ENCODE data around the gene EHBP1L1. TPM values are rescaled to one million over a fixed set of nuclear protein-coding genes. Genes with fewer than 3 reads are reported as not detected.

Gene EHBP1L1
- total RNA-seq, 1 donor from 2014 or later: 81.3 TPM

DNA sequence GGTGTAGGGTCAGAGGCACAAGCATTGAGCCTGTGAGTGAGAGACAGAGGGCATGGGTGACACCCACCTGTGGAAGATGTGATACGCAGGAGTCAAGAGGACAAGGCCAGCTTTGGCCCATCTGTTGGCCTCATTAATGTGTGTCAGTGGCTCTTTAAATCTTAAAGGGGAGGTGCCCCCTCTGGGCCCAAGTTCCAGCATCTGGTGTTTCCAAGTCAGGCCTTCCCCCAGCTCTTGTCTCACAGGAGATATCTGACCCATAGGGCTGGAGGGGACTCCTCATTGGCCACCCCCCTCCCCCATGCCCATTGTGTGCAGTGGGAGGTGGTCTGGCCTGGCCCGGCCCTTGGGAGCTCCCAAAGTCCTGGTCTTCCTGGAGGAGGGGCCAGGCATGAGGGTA, 10.8 kb downstream of the EHBP1L1 start:
- Mint-ChIP-seq H3K4me1 (ENCODE audit: low read depth) (peaks cover 30% of the 10 kb centered on the region), H3K9me3 (ENCODE audit: low read depth) (no peaks in the 10 kb centered on the region), H3K27ac (ENCODE audit: unreplicated experiment) (no peak overlapping the region), H3K27me3 (ENCODE audit: low read depth) (no peaks in the 10 kb centered on the region), H3K4me3 (ENCODE audit: unreplicated experiment) (no peak overlapping the region), H3K36me3 (ENCODE audit: low read depth) (peaks cover 11% of the 10 kb centered on the region)
- no peak for DNase-seq (ENCODE audit: low spot score)
- TF ChIP-seq, protein P1, sequence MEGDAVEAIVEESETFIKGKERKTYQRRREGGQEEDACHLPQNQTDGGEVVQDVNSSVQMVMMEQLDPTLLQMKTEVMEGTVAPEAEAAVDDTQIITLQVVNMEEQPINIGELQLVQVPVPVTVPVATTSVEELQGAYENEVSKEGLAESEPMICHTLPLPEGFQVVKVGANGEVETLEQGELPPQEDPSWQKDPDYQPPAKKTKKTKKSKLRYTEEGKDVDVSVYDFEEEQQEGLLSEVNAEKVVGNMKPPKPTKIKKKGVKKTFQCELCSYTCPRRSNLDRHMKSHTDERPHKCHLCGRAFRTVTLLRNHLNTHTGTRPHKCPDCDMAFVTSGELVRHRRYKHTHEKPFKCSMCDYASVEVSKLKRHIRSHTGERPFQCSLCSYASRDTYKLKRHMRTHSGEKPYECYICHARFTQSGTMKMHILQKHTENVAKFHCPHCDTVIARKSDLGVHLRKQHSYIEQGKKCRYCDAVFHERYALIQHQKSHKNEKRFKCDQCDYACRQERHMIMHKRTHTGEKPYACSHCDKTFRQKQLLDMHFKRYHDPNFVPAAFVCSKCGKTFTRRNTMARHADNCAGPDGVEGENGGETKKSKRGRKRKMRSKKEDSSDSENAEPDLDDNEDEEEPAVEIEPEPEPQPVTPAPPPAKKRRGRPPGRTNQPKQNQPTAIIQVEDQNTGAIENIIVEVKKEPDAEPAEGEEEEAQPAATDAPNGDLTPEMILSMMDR (IDR thresholded peaks at IDR 0.05): no peak

DNA sequence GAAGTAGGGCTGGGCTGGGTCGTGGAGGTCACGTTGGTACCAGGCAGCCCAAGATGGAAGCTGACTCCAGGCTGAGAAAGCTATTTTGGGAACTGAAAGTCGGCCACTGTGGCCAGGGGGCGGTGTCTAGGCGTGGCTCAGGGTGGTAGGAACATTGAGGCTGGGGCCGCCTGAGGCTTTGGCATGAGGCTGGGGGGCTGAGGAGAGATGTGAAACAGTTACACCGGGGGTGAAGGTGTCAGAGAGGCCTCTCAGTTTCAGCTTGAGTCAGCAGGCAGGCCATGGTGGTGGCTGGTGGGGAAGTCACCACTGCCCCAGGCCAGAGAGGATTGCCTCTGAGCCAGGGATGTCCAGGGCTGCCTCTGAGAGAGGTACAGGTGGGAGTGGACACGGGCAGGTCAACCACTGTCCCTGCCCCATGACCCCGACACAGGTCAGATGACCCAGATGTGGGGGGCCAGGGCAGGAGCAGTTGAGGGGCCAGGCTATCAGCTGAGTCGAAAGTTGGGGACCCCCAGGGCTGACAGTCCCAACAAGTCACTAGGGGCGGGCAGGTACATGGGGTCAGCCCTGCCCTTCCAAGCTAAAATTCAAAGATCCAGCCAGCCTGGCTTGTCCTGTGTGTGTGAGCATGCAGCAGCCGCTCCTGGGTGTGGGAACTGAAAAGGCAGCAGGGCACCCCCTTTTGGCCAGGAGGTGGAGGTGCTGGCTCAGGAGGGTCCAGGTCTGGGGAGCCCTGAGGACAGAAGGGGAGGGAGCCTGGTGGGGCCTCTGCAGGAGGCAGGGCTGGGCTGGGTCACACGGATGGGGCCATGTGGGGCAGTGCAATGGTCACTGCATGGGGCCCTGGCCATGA, 12.6 kb downstream of the EHBP1L1 start:
- no peaks in the 10 kb centered on the region for H3K27me3 Mint-ChIP-seq (ENCODE audit: low read depth)
- H3K4me3 Mint-ChIP-seq (ENCODE audit: unreplicated experiment): no peak overlapping the region
- no peak for DNase-seq (ENCODE audit: low spot score)
- H3K9me3 Mint-ChIP-seq (ENCODE audit: low read depth): no peaks in the 10 kb centered on the region
- H3K4me1 Mint-ChIP-seq (ENCODE audit: low read depth): peaks cover 30% of the 10 kb centered on the region
- no peak overlapping the region for H3K27ac Mint-ChIP-seq (ENCODE audit: unreplicated experiment)
- peaks cover 9% of the 10 kb centered on the region for H3K36me3 Mint-ChIP-seq (ENCODE audit: low read depth)
- TF ChIP-seq, protein P1 (IDR thresholded peaks at IDR 0.05): peak; percentile 72

DNA sequence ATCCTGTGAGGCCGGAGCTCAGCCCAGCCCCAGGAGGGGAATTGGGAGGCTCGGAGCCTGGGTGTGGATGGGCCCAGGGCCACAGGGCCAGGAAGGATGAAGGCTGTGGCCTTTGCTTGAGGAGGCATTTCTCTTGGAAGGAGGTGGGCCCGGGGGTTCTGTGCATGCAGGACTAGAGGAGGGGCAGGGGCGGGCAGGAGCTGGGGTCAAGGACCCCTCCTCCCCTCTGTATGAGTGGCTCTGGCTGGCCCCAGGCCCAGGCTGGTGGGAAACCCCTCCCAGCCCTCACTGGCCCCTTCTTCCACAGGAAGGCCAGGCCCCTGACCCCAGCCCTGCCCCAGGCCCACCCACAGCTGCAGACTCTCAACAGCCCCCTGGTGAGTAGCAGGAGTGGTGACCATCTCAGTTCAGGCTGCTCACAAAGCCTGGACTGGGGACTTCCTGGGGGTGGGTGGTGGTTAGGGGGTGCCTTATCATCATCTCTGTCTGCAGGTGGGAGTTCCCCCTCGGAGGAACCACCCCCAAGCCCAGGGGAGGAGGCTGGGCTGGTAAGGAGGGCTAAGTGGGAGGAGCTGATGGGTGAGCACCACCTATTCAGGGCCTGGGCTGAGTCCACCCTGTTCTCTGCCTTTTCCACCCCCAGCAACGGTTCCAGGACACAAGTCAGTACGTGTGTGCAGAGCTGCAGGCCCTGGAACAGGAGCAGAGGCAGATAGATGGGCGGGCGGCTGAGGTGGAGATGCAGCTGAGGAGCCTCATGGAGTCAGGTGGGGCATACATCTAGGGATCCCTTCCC, 13.8 kb downstream of the EHBP1L1 start:
- H3K4me3 Mint-ChIP-seq (ENCODE audit: unreplicated experiment): no peak overlapping the region
- no peak for DNase-seq (ENCODE audit: low spot score)
- H3K27ac Mint-ChIP-seq (ENCODE audit: unreplicated experiment): no peak overlapping the region
- peaks cover 7% of the 10 kb centered on the region for H3K36me3 Mint-ChIP-seq (ENCODE audit: low read depth)
- H3K27me3 Mint-ChIP-seq (ENCODE audit: low read depth): no peaks in the 10 kb centered on the region
- peaks cover 30% of the 10 kb centered on the region for H3K4me1 Mint-ChIP-seq (ENCODE audit: low read depth)
- TF ChIP-seq, protein P1 (IDR thresholded peaks at IDR 0.05): no peak
- H3K9me3 Mint-ChIP-seq (ENCODE audit: low read depth): no peaks in the 10 kb centered on the region

DNA sequence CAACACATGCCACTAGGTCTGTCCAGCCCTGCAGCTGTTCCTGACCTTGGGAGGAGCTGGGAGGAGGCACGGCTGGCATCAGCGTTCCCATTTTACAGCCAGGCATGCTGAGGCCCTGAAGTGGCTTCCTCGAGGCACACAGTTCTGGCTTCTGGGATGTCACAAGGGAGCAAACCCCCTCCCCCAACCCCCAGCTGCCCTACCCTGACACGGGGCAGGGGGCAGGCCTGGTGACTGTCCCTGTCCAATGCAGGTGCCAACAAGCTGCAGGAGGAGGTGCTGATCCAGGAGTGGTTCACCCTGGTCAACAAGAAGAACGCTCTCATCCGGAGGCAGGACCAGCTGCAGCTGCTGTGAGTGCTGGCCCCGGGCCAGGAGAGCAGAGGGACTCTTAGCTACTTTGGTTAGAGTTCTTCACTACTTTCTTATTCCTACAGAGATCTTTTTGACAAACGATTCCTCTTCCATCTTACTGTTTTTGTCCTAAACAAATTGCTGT, 14.4 kb downstream of the EHBP1L1 start:
- Mint-ChIP-seq H3K27ac (ENCODE audit: unreplicated experiment) (no peak overlapping the region), H3K4me1 (ENCODE audit: low read depth) (peaks cover 30% of the 10 kb centered on the region), H3K4me3 (ENCODE audit: unreplicated experiment) (no peak overlapping the region), H3K27me3 (ENCODE audit: low read depth) (no peaks in the 10 kb centered on the region), H3K9me3 (ENCODE audit: low read depth) (no peaks in the 10 kb centered on the region), H3K36me3 (ENCODE audit: low read depth) (peaks cover 7% of the 10 kb centered on the region)
- DNase-seq (ENCODE audit: low spot score): no peak
- TF ChIP-seq, protein P1 (IDR thresholded peaks at IDR 0.05): no peak
